Skeletal muscle cell (primary cell): ENCODE measurements around the gene PLEKHA8.

Source experiments
- DNase-seq: peaks from one replicate; pipeline ENCODE4 v3.0.0-alpha.2; 2010; ENCODE audit warnings: low read depth
- H3K4me3 ChIP-seq: 2 replicates; pipeline ENCODE4 v1.5.1; 2011; ENCODE audit warnings: low read depth, mild to moderate bottlenecking, control low read depth, low read length, moderate library complexity

Gene PLEKHA8

DNA sequence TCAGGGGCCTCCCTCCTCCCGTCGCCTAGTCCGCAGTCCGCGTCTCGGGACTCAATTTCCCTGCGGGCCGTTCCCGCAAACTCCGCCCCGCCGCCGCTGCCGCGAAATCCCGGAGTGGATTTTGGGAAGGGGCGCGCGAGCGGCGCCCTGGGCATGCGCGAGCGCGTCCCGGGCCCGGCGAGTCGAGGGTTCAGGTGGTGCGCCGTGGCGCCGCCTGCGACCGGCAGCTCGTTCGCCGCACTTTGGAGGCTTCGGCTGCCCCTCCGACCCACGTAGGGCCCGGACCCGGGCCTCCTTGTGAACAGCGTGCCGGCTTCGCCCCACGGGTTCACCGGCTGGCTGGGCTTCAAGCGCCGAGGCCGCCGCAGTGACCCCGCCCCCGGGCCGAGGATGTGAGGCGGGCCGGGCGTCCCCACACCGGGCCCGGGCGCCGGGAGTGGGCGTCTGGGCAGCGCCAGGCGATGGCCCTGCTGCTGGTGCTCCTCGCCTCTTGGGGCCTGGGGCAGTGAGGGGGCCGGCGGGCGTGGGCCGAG is at the start of gene PLEKHA8:
PLEKHA8 (plus strand) TSS at position 197 of the 533 bp plus-strand sequence. CDS start 351 bp downstream, outside the sequence.
- H3K4me3 ChIP-seq: peak within 1 kb of the TSS; percentile 75
- peak; percentile 52 for DNase-seq

DNA sequence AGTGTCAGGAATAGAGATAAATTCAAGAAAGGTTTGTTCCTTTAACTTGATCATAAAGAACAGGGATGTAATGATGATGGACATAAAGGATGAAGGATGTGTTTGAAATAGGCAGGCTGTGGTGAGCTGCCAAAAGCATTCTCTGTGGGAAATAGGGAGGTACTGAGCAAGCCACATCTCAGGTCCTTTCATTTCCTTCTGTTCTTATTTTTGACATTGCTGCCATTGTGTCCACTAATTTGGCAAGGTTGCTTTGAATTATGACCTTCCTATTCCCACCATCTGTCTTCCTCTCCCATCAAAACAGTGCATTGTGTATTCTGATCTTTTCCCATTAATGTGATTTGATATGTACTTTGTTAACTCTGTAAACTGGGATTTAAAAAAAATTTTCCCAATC is 48.1 kb upstream of the PLEKHA8 start:
- H3K4me3 ChIP-seq: no peak overlapping the region
- DNase-seq: no peak

GRCh38 chr7:29987083-29987482 is 41.1 kb upstream of the PLEKHA8 start:
- no peak for DNase-seq
- H3K4me3 ChIP-seq: no peak overlapping the region

- peak; percentile 58 for DNase-seq
Observed at GRCh38 chr7:29987811-29988317, 40.3 kb upstream of the PLEKHA8 start.

DNA sequence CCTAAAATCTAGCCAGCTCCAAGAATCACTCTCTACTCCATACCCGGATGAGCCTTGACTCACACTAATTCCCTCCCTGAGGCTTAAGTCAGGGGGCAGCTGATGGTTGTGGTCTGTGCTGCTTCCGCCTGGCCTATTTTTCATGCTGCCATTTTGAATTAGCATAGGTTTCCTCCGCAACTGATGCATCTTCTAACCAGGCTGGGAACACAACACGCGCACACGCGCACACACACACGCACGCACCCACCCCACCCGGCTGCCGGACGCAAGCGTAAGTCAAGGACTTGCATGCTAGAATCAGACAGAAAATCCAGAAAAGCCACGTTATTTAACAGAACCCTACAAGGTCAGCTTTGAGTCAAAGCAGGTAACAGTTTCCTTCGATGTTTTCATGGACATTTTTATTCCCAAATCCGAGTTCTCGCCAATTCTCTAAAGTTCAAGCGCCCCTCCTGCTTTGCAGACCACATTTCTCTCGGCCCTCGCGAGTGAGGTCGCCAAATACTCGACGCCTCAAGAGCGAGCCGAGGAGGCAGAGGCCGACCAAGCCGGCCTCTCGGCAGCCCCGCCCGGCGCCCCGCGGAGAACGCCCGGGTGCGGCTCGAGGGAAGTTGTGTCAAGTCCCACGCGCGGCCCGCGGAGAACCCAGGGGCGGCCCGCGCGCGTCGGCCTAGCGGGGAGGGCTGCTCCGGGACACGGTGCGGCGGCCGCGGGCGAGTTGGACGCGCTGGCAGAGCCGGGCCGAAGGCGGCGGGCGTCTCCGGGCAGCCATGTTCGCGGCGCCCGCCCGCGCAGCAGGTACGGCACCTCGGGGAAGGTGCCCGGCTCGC is 39.6 kb upstream of the PLEKHA8 start:
- peak overlapping the region; percentile 95 for H3K4me3 ChIP-seq

More at GRCh38 chr7:29987811-29988317, 40.3 kb upstream of the PLEKHA8 start:
- H3K4me3 ChIP-seq: peak overlapping the region; percentile 95

GRCh38 chr7:29989257-29989995 is 38.8 kb upstream of the PLEKHA8 start, which contains the start of gene SCRN1:
TSS of gene SCRN1 (minus strand) at chr7:29989801. CDS start at chr7:29969067, 20,734 bp downstream.
- DNase-seq: no peak
- peak within 1 kb of the TSS; percentile 95 for H3K4me3 ChIP-seq

More for the DNA sequence above, 39.6 kb upstream of the PLEKHA8 start:
- DNase-seq: peak; percentile 63

DNA sequence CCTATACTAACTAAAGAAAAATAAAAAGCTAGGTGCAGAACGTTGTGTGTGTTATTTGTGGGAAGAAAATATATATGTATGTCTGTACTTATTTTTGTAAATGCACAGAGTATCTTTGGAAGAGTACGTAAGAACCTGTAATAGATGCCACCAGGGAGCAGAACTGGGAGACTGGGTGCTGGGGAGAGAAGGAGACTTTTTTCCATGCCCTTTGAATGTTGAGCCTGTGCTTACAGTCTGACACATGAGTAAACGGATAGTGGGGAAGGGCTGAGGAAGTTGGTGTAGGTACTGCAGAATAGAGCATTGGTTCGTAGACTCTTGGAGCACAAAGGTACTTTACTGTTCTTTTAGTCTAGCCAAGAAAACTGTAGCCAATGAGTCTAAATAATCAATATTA is 37.3 kb upstream of the PLEKHA8 start:
- no peak overlapping the region for H3K4me3 ChIP-seq
- no peak for DNase-seq

- no peak overlapping the region for H3K4me3 ChIP-seq
- DNase-seq: no peak
Observed at GRCh38 chr7:29991937-29992336, 36.3 kb upstream of the PLEKHA8 start.

DNA sequence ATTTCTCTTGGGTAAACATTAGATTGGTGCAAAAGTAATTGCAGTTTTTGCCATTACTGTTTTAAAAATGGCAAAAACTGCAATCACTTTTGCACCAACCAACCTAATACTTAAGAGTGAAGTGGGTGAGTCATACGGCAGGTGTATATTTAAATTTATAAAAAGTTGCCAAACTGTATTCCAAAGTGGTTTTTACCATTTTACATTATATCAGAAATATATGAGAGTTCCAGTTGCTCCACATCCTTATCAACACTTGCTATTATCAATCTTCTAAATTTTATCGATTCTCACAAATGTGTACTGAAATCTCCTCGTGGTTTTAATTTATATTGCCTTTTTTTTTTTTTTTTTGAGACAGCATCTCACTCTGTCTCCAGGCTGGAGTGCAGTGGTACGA is 35.1 kb upstream of the PLEKHA8 start:
- no peak overlapping the region for H3K4me3 ChIP-seq
- DNase-seq: no peak

DNA sequence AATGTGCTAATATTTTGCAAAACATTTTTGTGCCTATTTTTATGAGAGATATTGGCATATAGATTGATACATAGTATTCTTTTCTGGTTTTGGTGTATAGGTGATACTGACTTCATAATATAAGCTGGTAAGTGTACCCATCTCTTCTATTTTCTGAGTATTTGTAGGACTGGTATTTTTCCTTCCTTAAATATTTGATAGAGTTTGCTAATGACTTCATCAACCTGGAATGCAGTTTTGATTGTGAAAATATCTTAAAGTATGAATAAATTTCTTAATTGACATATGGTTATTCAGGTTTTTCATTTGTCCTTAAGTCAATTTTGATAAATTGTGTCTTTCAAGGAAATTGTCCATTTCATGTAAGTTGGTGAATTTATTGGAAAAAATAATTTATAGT is 32.6 kb upstream of the PLEKHA8 start:
- H3K4me3 ChIP-seq: no peak overlapping the region

DNA sequence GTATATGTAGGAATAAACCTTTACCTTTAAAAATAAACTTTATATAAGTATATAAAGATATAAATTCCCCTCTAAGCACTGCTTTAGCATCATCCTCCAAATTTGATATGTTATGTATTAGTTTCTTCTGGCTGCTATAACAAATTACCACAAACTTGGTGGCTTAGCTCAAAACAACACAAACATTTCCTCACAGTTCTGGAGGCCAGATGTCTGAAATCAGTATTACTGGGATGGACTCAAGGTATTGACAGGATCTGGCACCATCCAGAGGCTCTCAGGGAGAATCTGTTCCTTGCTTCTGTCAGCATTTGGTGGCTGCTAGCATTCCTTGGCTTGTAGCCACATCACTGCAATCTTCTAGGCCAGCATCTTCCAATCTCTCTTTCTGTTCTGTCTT is 31.9 kb upstream of the PLEKHA8 start:
- DNase-seq: no peak
- H3K4me3 ChIP-seq: no peak overlapping the region

More for the DNA sequence above, 32.6 kb upstream of the PLEKHA8 start:
- no peak for DNase-seq

GRCh38 chr7:29998489-29998888 is 29.7 kb upstream of the PLEKHA8 start:
- H3K4me3 ChIP-seq: no peak overlapping the region
- no peak for DNase-seq

GRCh38 chr7:30001998-30002397 is 26.2 kb upstream of the PLEKHA8 start:
- no peak for DNase-seq
- no peak overlapping the region for H3K4me3 ChIP-seq

GRCh38 chr7:30003098-30003497 is 25.1 kb upstream of the PLEKHA8 start:
- no peak overlapping the region for H3K4me3 ChIP-seq
- no peak for DNase-seq

DNA sequence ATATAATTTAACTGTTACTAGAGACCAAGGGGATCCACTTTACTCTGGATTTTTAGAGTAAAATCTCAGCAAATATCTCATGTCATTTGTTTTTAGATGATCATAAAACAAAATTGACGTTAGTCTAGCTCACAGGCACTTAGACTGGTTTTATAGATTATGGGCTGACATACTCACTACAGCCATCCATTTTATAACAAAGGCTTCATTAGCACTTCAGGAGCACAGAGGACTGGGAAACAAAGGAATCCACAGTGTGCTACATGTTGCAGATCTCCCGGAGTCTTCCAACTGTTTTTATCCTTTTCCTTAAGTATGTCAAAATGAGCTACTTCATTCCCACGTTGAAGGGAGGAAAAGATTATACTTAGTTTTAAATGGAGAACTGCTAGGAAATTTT is 22.7 kb upstream of the PLEKHA8 start:
- H3K4me3 ChIP-seq: no peak overlapping the region
- no peak for DNase-seq

DNA sequence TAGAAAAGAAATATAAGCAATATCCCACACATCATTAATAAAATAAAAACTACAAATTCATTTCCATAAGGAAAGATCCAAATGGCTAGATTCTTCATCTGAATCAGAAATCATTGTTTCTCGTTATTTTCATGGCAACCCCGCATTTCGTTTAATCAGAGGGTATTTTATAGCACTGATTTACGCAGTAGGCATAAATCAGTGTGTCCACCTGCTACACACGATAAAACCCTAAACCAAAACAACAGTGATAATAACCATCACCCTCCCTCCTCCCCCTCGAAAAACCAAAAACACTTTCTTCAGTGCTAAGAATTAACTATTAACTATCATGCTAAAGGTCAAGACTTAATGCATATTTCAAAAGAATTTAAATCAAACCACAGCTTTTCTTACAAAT is 18.2 kb upstream of the PLEKHA8 start:
- no peak for DNase-seq
- H3K4me3 ChIP-seq: no peak overlapping the region

DNA sequence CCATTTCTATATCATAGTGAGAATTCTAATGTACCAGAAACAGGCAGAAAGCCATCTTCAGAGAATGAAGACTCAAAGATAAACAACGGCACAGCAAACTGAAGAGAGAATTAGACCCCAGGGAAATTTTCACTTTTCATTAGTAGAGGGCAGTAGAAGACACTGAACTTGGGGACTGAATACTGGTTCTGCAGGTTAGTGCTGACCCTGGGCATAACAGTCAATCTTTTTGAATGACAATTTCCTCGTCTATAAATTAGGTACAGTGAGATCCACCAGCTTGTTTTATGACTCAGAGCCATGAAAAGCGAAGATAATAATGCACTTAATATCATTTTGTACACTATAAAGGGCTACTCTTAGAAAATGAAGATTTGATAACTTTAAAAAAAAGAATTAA is 15.5 kb upstream of the PLEKHA8 start:
- no peak overlapping the region for H3K4me3 ChIP-seq
- DNase-seq: no peak

- DNase-seq: no peak
- H3K4me3 ChIP-seq: no peak overlapping the region
Observed at GRCh38 chr7:30018451-30018850, 9.8 kb upstream of the PLEKHA8 start.

DNA sequence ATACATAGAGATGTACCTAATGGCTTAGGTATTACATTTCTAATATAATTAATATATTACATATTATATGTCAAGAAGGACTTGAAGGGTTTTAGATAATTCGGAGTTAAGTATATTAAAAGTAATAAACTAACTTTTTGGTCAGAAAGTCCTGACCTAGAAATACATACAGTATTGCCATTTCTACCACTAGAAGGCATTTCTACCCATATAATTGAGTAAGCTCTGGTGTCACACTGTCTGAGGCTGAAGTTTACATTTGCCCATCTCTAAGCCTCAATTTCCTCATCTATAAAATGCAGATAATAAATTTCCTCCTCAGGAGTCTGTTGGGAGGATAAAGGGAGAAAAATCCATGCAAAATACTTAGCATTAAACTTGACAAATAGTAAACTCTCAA is 8.8 kb upstream of the PLEKHA8 start:
- DNase-seq: no peak
- H3K4me3 ChIP-seq: no peak overlapping the region

DNA sequence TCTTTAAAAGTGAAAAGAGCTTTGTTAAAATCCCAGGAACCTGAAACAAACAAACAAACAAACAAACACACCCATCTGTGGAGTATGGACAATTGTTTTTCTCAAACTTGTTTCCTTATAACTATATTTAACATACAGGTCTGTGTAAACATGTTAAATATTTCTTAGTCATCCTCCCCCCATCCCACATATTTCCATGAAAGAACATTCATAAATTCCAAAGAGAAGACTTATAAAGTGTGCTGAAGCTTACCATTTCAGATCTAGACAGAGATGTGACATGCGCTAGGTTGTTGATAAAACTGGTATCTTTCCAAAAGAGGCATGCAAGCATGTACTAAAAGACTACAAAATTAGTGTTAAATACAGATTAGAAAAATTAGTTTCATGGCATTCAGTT is 8.3 kb upstream of the PLEKHA8 start:
- no peak for DNase-seq
- H3K4me3 ChIP-seq: no peak overlapping the region
